ENCODE data around the gene ITPRIP. TPM values are rescaled to one million over a fixed set of nuclear protein-coding genes. Genes with fewer than 3 reads are reported as not detected.

ITPRIP gene
- total RNA-seq, 1 donor from 2014 or later = 4.2 TPM

GRCh38 chr10:104273286-104273685, 65.0 kb downstream of the ITPRIP start:
- Histone ChIP-seq H3K27me3 (ENCODE audit: control insufficient read depth in 3 of 3, insufficient read depth in 3 of 3, low read length in 3 of 3) (peaks cover 7 to 14% (median 13%) of the 10 kb centered on the region in 3 donors), H3K9ac (ENCODE audit: low read depth in 1 of 3, low read length in 3 of 3) (no peak overlapping the region), H3K4me1 (ENCODE audit: control insufficient read depth in 3 of 3, insufficient read depth in 3 of 3, low read length in 3 of 3) (peaks cover 6 to 9% (median 7%) of the 10 kb centered on the region in 3 donors), H3K9me3 (ENCODE audit: control insufficient read depth in 3 of 3, low read length in 3 of 3) (no peaks in the 10 kb centered on the region), H3K36me3 (ENCODE audit: control insufficient read depth in 3 of 3, insufficient read depth in 3 of 3, low read length in 3 of 3) (no peaks in the 10 kb centered on the region), H3K4me3 (ENCODE audit: low read length in 3 of 3) (no peak overlapping the region), H3K27ac (ENCODE audit: low read depth, low read length) (no peak overlapping the region)

- no peaks in the 10 kb centered on the region for H3K9me3 ChIP-seq (ENCODE audit: control insufficient read depth in 3 of 3, low read length in 3 of 3)
- H3K27ac ChIP-seq (ENCODE audit: low read depth, low read length) = peak within 1 kb of the TSS; percentile 69
- H3K9ac ChIP-seq (ENCODE audit: low read depth in 1 of 3, low read length in 3 of 3) = peak within 1 kb of the TSS; percentile 85 to 90 (median 89)
- no peaks in the 10 kb centered on the region for H3K27me3 ChIP-seq (ENCODE audit: control insufficient read depth in 3 of 3, insufficient read depth in 3 of 3, low read length in 3 of 3)
- peaks cover 7 to 12% (median 9%) of the 10 kb centered on the region in 3 donors for H3K4me1 ChIP-seq (ENCODE audit: control insufficient read depth in 3 of 3, insufficient read depth in 3 of 3, low read length in 3 of 3)
- H3K36me3 ChIP-seq (ENCODE audit: control insufficient read depth in 3 of 3, insufficient read depth in 3 of 3, low read length in 3 of 3) = peaks cover 17 to 30% (median 30%) of the 10 kb centered on the region in 3 donors
- peak within 1 kb of the TSS; percentile 87 to 90 (median 89) for H3K4me3 ChIP-seq (ENCODE audit: low read length in 3 of 3)
Measured at GRCh38 chr10:104268713-104269645, 69.3 kb downstream of the ITPRIP start, which contains the start of gene GSTO2. TSS of gene GSTO2 (plus strand) at chr10:104269184. CDS start at chr10:104274916, 5,732 bp downstream.

- H3K4me1 ChIP-seq (ENCODE audit: control insufficient read depth in 3 of 3, insufficient read depth in 3 of 3, low read length in 3 of 3) = peaks cover 7 to 12% (median 9%) of the 10 kb centered on the region in 3 donors
- H3K27me3 ChIP-seq (ENCODE audit: control insufficient read depth in 3 of 3, insufficient read depth in 3 of 3, low read length in 3 of 3) = no peaks in the 10 kb centered on the region
- H3K9ac ChIP-seq (ENCODE audit: low read depth in 1 of 3, low read length in 3 of 3) = peak overlapping the region; percentile 80 to 90 (median 87)
- H3K9me3 ChIP-seq (ENCODE audit: control insufficient read depth in 3 of 3, low read length in 3 of 3) = no peaks in the 10 kb centered on the region
- H3K36me3 ChIP-seq (ENCODE audit: control insufficient read depth in 3 of 3, insufficient read depth in 3 of 3, low read length in 3 of 3) = peaks cover 17 to 34% (median 32%) of the 10 kb centered on the region in 3 donors
- H3K27ac ChIP-seq (ENCODE audit: low read depth, low read length) = peak overlapping the region; percentile 69
- H3K4me3 ChIP-seq (ENCODE audit: low read length in 3 of 3) = peak overlapping the region; percentile 81 to 90 (median 87)
Measured at GRCh38 chr10:104268405-104268712, 69.9 kb downstream of the ITPRIP start.

- H3K27ac ChIP-seq (ENCODE audit: low read depth, low read length) = peak overlapping the region; percentile 69
- no peaks in the 10 kb centered on the region for H3K9me3 ChIP-seq (ENCODE audit: control insufficient read depth in 3 of 3, low read length in 3 of 3)
- peak overlapping the region in 2 of 3 donors; percentile 80 to 87 for H3K9ac ChIP-seq (ENCODE audit: low read depth in 1 of 3, low read length in 3 of 3)
- H3K4me1 ChIP-seq (ENCODE audit: control insufficient read depth in 3 of 3, insufficient read depth in 3 of 3, low read length in 3 of 3) = peaks cover 7 to 12% (median 9%) of the 10 kb centered on the region in 3 donors
- no peaks in the 10 kb centered on the region for H3K27me3 ChIP-seq (ENCODE audit: control insufficient read depth in 3 of 3, insufficient read depth in 3 of 3, low read length in 3 of 3)
- H3K4me3 ChIP-seq (ENCODE audit: low read length in 3 of 3) = peak overlapping the region; percentile 81 to 90 (median 87)
- H3K36me3 ChIP-seq (ENCODE audit: control insufficient read depth in 3 of 3, insufficient read depth in 3 of 3, low read length in 3 of 3) = peaks cover 19 to 39% (median 37%) of the 10 kb centered on the region in 3 donors
Measured at GRCh38 chr10:104267721-104268404, 70.4 kb downstream of the ITPRIP start.

GRCh38 chr10:104264783-104265182, 73.5 kb downstream of the ITPRIP start:
- Histone ChIP-seq H3K27me3 (ENCODE audit: control insufficient read depth in 3 of 3, insufficient read depth in 3 of 3, low read length in 3 of 3) (no peaks in the 10 kb centered on the region), H3K4me1 (ENCODE audit: control insufficient read depth in 3 of 3, insufficient read depth in 3 of 3, low read length in 3 of 3) (peaks cover 9 to 16% (median 12%) of the 10 kb centered on the region in 3 donors), H3K9ac (ENCODE audit: low read depth in 1 of 3, low read length in 3 of 3) (no peak overlapping the region), H3K27ac (ENCODE audit: low read depth, low read length) (no peak overlapping the region), H3K36me3 (ENCODE audit: control insufficient read depth in 3 of 3, insufficient read depth in 3 of 3, low read length in 3 of 3) (peaks cover 38 to 68% (median 64%) of the 10 kb centered on the region in 3 donors), H3K4me3 (ENCODE audit: low read length in 3 of 3) (no peak overlapping the region), H3K9me3 (ENCODE audit: control insufficient read depth in 3 of 3, low read length in 3 of 3) (no peaks in the 10 kb centered on the region)

GRCh38 chr10:104262055-104262454, 76.2 kb downstream of the ITPRIP start:
- Histone ChIP-seq H3K27me3 (ENCODE audit: control insufficient read depth in 3 of 3, insufficient read depth in 3 of 3, low read length in 3 of 3) (no peaks in the 10 kb centered on the region), H3K36me3 (ENCODE audit: control insufficient read depth in 3 of 3, insufficient read depth in 3 of 3, low read length in 3 of 3) (peaks cover 42 to 68% (median 63%) of the 10 kb centered on the region in 3 donors), H3K4me1 (ENCODE audit: control insufficient read depth in 3 of 3, insufficient read depth in 3 of 3, low read length in 3 of 3) (peaks cover 6 to 17% (median 9%) of the 10 kb centered on the region in 3 donors), H3K27ac (ENCODE audit: low read depth, low read length) (no peak overlapping the region), H3K9me3 (ENCODE audit: control insufficient read depth in 3 of 3, low read length in 3 of 3) (no peaks in the 10 kb centered on the region), H3K4me3 (ENCODE audit: low read length in 3 of 3) (no peak overlapping the region), H3K9ac (ENCODE audit: low read depth in 1 of 3, low read length in 3 of 3) (no peak overlapping the region)

- Histone ChIP-seq H3K36me3 (ENCODE audit: control insufficient read depth in 3 of 3, insufficient read depth in 3 of 3, low read length in 3 of 3) (peaks cover 39 to 58% (median 58%) of the 10 kb centered on the region in 3 donors), H3K9me3 (ENCODE audit: control insufficient read depth in 3 of 3, low read length in 3 of 3) (no peaks in the 10 kb centered on the region), H3K4me1 (ENCODE audit: control insufficient read depth in 3 of 3, insufficient read depth in 3 of 3, low read length in 3 of 3) (peaks cover 13 to 27% (median 17%) of the 10 kb centered on the region in 3 donors), H3K27ac (ENCODE audit: low read depth, low read length) (peak overlapping the region; percentile 5), H3K27me3 (ENCODE audit: control insufficient read depth in 3 of 3, insufficient read depth in 3 of 3, low read length in 3 of 3) (no peaks in the 10 kb centered on the region), H3K4me3 (ENCODE audit: low read length in 3 of 3) (no peak overlapping the region), H3K9ac (ENCODE audit: low read depth in 1 of 3, low read length in 3 of 3) (no peak overlapping the region)
Measured at GRCh38 chr10:104260775-104261115, 77.5 kb downstream of the ITPRIP start.

GRCh38 chr10:104259999-104260774, 78.1 kb downstream of the ITPRIP start:
- Histone ChIP-seq H3K27me3 (ENCODE audit: control insufficient read depth in 3 of 3, insufficient read depth in 3 of 3, low read length in 3 of 3) (no peaks in the 10 kb centered on the region), H3K9ac (ENCODE audit: low read depth in 1 of 3, low read length in 3 of 3) (no peak overlapping the region), H3K9me3 (ENCODE audit: control insufficient read depth in 3 of 3, low read length in 3 of 3) (no peaks in the 10 kb centered on the region), H3K4me1 (ENCODE audit: control insufficient read depth in 3 of 3, insufficient read depth in 3 of 3, low read length in 3 of 3) (peaks cover 13 to 27% (median 17%) of the 10 kb centered on the region in 3 donors), H3K36me3 (ENCODE audit: control insufficient read depth in 3 of 3, insufficient read depth in 3 of 3, low read length in 3 of 3) (peaks cover 35 to 54% (median 54%) of the 10 kb centered on the region in 3 donors), H3K27ac (ENCODE audit: low read depth, low read length) (peak overlapping the region; percentile 5), H3K4me3 (ENCODE audit: low read length in 3 of 3) (no peak overlapping the region)
